GM21390 (cell line): ENCODE results near the gene IHH.

ENCODE experiments used
- ATAC-seq: cut with Tn5 transposase; IDR thresholded peaks from one replicate; pipeline ENCODE4 v1.9.1; 2021; ENCODE audit not compliant: unreplicated experiment

The IHH gene

DNA sequence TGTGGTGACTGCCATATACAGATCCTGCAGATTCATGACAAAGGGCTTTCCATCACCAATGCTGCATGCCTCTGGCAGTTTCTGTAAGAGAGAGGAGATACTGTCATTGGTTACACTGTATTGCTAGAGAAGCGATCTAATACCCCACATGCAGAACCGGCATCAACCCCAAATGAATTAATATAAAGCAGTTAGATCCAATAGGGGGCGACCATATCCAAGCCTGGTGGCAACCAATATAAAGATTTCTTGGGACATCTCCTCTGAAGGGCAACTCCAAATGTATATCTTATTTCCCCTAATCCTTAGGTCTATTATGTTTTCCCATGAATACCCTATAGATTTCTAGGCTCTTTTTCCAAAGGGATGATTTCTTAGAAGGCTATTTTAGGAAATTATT, 17.4 kb upstream of the IHH start:
- no peak for ATAC-seq

DNA sequence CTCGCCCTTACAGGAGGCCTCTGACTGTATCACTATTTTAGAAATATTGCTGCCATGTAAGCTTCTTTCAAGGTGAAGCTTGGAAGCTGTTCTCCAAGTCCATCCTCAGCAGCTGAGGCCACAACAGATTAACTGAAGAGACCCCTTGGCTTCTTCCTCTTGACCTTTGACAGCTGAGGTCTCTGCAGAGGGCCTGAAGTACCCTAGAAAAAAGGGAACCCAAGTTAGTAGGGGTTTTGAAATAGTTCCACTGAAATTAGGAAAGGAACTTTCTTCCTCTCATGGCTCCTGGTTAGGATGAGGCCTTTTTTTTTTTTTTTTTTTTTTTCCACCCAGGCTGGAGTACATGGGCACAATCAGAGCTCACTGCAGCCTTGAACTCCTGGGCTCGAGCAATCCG, 15.5 kb upstream of the IHH start:
- no peak for ATAC-seq

DNA sequence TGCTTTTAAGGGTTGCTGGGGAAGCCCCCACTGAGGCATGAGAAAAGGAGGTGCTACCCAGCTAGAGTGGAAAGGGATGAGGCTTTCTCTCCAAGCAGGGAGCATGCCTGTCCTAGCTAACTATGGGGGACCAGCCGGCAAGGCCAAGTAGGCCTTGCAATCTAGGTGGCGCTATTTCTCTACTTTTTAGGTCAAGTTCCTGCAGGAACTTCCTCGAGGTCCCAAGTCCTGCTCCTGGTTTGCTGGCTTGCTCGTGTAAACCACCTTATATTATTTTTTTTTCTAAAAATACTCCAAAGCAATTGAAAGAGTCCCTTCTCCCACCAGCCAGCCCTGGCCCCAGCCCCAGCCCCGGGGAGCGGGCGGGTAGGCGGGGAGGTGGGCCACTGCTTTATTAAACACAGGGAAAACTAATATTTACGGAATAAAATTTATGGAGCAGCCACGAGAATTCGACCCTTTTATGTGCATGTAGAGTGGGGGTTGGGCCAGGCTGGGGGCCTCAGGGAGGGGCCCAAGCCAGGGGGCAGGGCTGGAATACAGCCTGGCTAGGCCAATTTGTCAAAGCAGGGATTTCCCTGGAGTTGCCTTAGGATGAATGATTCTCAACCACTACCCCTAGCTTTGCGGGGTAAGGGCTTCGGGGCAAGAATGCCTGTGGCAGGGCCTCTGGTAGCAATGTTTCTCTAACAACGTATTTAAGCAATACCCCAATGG, 12.8 kb upstream of the IHH start:
- ATAC-seq, result no peak

DNA sequence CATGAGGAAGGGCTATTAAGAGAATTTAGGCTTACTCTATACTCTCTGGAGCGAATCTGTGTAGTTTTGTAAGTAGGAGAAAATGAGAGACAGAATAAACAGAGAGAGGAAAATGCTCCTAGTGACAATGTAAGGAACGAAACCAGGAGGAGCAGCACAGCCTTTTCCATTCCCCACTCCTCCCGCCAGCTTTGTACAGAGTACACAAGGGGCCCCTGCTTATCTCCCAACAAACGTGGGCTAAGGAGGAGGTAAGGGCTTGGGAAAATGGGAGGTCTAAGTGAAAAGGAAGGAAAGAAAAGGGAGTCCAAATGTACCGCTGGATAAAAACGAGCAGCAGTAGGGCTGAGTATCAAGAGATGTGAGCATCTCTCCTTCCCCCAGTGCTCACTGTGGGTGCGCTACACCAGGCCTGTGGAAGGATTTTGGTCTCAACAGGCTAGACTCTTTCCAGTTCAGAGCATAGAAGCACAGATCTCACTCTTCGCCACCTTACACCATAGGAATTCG, 12.1 kb upstream of the IHH start:
- ATAC-seq, result no peak

DNA sequence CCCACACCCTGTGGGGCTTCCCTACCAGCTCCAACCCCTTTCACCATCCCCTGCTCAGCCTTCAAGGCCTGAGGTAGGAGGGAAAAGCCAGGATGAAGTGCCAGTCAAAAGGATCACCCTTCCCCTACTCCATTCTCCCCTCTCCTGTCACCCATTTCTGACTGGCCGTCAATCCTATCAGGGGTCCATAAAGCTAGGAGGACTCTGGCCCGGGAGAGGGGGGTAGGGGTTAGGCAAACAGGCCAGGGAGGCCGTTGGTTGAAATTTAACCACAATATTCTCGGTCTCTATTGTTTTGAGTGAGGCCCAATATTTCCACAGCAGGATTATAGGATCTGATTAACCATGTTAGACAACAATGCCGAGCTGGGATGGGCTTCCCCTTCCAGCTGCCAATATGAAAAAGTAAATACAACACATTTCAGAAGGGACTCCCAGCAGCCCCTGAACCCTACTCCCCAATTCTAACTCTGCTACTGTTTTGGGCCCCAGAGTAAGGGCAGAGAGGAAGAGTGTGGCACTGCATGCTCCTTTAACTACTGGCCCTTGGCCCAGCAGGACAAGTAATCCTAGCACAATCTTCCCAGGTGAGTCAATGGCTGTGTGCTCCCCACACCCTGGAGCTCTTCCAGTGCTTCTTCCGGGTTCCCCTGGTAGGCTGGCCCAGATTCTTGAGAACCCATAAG, 10.6 kb upstream of the IHH start:
- ATAC-seq, result no peak

DNA sequence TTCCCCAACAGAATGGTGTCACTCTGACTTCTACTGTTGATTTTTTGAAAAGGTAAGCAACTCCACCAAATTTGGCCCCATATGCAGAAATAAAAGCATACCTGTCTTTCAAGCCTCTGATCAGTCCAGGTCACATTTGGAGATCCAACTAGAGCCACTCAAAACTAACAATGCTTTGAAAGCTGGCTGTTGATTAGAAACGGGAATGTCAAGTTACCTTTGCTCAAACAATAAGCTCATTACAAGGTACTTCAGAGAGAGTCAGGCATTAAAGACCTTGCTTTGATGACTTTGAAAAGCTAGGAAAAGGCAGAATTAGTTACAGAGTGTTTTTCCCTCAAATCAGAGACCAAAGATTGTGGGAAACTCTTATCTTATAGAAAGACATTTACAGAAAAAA, 4.8 kb upstream of the IHH start:
- no peak for ATAC-seq

DNA sequence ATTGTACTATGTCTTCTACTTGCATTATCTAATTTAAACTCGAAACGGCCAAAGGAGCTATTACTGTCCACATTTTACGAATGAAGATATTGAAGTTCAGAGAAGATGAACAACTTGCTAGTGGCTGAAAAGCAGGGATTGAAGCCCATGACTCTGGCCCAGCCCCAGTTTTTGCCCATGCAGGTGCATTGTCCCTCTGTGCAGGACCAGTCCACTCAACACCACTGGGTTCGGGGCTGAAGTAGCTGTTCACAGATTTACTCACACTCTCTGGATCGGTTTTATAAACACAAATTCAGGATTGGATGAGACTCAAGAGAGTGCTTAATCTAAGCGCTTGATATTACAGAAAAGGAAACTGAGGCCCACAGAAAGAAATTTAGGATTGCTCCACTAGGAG, 1.4 kb upstream of the IHH start:
- no peak for ATAC-seq

DNA sequence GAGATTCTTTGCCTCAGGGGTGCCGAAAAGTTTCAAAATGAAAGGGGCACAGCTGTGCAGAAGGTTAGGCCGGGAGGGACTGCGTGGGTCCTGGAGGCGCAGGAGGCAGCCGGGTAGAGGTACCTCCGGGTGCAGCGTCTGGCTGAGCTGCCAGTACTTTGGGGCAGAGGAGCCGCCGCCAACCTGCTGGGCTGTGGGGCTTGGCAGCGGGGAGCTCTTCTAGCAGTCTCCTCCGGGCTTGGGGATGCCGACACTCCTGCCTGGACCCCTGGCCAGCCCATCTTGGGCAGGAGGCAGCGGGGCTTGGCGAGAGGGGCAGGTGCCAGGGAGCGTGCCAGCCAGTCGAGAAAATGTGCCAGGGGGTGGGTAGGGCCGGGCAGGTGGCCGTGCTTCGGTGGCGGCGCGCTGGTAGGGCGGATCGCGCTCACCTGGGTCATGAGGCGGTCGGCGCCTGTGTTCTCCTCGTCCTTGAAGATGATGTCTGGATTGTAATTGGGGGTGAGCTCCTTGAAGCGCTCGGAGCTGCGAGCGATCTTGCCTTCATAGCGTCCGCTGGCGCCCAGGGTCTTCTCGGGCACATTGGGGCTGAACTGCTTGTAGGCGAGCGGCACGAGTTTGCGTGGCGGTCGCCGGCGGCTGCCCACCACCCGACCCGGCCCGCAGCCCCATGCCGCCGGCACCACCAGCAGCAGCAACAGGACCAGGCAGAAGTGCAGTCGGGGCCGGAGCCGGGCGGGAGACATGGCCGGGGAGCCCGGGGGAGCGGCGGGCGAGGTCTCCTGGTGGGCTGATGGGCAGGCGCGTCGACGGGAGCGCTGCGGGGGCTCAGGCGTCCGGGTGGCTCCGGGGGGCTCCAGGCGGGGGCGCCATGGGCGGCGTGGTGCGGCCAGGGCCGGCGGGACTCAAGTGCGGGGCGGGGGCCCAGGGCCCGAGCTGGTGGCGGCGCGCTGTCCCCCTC, 717 bp downstream of the IHH start:
- no peak for ATAC-seq

DNA sequence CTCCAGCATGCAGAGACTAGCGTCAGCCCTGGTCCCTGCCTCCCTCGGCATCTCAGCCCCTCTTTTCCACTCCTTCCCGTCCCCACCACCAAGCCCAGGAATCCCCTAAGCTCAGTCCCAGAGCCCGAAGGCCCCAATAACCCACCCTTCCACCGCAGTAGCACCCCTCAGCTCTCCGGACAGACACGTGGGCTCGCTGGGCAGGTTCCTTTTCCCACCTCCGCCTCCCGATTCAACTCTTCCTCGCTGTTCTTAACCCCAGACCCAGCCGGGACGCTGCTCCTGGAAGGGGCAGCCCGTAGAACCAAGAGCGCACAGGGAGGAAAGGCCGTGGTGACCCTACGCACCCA, 1.4 kb downstream of the IHH start:
- ATAC-seq, result no peak

DNA sequence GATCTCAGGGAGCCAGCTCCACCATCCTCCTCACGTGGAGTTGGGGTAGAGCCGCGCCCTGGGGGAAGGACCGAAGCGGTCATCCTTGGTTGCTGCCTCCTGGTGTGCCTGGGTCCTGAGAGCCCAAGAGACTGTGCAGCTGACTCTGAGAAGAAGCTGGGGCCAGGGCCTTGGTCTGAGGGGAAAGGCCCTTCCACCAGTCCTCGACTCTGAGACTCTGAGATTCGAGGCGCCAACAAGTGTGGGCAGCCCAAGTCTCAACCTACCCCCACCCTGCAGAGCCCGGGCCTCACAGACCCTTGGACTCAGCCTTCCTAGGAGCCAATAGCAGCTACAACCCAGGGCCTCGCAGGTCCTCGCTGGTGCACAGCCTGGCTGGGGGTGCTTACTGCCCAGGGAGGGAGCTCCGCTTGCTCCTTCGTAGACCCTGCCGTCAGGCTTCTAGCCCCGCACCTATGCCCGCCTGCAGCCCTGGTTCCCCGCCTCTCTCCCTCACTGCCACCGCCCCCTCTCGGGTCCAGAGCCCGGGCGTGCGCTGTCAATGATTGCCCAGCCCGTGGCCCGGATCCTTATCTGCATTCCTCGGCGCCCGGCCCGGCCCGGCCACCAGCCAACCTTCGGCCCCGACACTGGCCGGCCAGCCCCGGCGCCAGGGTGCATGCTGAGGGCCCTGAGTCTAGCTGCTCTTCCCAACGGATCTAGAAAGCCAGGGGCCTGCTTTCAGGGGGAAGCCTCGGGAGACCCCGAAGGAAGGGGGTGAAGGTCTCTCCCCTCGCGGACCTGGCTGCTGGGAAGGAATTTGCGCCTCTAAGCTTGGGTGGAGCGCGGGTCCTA, 2.0 kb downstream of the IHH start:
- ATAC-seq, result no peak

DNA sequence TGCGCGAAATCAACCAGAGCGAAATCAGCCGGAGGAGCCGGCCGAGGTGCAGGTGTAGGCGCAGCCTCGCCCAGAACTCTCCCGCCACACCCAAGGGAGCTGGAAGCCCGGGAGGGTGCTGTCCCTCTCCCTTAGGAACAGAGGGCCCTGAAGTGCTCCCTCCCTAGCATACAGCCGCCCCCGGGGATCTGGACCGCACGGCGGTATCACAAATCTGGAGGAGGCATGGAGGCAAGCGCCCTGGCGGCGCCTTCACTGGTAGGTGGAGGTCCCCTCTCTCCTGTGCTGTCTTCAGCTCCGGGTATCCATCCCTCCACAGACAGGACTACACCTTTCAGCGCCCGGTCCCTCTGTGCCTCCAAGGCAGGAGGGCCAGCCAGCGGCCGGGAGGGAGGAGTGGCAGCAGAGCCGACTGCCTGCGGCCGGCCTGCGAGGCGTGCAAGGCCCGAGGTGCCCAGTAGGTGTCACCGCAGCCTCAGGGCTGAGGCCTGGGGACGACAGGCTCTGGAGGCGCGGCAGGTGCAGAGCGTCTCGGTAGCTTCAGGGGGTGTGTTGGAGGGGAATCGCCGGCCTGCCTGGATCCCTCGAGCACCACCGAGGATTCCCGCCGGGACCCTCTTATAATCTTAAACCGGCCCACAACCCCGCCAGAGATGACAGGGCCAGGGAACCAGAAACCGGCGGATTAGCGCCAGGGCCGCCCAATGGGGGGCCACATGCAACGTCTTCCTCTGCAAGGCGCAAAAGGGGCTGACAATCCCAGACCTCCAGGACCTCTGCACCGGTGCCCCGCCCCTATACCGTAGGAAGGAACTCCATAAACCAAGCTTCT, 2.8 kb downstream of the IHH start:
- peak; percentile 90 for ATAC-seq

DNA sequence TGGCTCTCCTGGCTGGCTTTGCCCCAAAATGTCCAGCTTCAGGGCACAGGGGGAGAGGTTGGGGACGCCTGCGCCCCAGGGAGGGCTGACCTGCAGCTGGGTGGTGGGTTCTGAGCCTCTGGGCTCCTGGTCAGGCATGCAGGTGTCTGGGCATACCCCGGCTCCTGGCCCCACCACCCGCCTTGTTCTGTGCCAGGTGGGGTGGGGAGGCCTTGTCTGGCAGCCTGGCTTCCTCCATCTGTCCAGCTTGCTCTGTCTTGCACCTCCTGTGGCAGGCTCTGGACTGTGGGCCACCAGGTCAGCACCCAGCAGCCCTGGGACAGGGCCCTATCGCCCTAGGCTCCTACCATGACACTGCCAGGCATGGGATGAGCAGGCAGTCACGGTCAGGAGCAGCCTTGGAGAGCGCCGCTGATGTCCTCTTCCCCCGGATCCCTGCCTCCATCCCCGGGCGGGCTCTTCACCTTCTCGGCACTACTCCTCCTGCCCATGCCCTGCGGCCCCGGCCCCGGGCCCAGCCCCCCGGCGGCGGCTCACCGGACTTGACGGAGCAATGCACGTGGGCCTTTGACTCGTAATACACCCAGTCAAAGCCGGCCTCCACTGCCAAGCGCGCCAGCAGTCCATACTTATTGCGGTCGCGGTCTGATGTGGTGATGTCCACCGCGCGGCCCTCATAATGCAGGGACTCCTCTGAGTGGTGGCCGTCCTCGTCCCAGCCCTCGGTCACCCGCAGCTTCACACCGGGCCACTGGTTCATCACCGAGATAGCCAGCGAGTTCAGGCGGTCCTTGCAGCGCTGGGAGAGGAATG, 3.6 kb downstream of the IHH start:
- no peak for ATAC-seq

DNA sequence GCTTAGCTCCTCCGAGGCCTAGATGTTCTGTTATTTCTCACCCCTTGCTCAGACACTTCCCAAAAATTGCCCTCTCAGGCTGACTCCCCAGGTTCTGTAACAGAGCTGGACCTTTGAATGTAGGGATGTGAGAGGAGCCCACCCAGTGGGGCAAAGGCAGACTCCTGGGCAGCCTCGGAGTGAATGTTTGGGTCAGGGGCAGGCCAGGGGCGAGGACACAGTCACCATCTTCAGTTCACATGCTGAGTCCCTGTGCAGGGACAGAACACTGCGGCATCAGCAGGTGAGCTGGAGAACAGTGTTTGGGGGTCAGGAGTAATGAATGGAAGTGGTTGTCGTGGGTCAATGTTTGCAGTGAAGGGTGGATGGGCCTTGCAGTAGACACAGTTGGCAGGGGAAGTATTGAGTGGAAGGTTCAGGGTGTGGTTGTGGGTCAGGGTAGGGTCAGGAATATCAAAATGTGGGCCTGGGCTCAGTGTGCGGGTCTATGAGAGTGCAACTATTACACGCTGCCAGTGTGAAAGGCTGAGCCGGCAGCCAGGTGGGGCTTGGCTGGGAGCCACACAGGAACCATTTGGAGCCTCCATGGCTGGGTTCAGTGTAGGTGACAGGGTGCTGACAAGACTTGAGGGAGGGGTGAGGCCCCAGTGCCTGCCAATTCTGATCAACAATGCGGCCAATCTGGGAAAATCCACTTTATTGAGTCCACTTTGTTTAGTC, 4.4 kb downstream of the IHH start:
- no peak for ATAC-seq

DNA sequence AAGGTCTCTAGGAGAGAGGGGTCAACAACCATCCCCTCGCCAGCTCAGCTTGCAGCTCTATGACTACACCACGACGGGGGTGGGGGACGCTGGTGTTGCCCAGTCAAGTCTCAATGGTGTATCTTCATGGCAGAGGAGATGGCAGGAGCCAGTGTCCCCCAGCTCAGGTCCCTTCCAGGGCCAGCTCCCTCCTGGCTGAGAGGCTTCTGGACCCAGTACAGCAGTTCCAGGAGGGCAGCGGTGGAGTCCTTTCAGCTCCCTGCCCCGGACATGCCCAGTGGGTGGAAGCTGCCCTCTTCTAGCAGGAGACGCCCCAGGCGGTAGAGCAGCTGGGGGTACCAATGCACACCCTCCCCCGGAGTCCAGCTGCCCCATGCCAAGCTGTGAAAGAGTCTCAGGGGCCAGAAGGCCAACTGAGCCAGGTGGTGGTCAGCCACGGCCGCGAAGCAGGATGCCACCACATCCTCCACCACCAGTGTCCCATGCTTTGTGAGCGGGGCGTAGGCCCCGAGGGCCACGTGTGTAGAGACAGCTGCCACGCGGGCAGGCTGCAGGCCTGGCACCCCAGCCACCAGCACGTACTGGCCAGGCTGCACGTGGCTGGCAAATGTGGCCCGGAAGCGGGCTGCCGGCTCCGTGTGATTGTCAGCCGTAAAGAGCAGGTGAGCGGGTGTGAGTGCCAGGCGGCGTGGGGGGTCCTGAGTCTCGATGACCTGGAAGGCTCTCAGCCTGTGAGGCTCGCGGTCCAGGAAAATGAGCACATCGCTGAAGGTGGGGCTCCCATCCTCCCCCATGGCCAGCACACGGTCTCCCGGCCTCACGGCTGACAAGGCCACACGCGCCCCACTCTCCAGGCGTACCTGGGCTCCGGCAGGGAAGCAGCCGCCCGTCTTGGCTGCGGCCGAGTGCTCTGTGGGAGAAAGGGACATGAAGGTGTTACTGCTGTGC, 5.5 kb downstream of the IHH start:
- no peak for ATAC-seq

DNA sequence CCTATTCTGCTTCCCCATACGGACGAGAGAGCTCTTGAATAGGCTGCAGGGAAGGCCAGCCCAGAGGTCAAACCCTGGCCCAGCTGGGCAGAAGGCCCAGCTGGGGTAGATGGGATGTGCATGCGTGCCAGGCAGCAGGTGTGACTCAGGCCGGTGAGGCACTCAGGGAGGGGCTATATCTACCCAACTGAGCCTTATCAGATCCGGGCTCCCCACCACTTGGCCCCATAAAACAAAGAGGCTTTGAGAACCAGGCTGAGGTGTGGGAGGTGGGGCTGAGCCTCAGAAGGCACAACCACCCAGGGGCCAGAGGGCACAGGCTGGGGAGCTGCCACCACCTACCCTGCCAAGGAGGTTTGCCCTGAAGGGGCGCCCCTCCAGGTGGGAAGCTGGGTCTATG, 11.4 kb downstream of the IHH start:
- no peak for ATAC-seq

DNA sequence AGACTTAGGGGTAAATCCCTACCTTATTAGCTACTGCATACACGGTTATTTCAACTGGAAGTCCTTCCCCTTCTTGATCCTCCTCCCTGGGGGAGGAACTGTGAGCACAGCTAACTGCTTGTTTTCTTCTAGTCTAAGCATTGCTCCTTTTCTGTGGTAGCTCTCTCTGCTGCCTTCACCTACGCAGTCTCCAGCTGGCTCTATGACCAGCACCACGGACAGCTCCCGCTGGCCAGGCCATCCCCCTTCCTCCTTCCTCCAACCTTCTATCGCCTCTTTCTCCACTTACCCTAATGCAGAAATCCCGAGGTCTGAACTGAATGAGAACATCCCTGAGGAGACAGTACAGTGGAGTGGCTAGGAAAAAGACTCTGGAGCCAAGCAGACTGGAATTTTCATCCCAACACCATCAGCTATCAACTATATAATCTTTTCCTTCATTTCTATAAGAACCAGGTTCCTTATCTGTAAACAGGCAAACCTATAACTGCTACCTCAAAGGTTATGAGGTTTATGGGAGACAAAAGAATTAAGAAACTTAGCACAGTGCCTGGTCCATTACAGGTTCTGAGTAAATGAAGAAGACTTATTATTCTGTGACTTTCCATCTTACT, 14.7 kb downstream of the IHH start:
- ATAC-seq, result no peak

DNA sequence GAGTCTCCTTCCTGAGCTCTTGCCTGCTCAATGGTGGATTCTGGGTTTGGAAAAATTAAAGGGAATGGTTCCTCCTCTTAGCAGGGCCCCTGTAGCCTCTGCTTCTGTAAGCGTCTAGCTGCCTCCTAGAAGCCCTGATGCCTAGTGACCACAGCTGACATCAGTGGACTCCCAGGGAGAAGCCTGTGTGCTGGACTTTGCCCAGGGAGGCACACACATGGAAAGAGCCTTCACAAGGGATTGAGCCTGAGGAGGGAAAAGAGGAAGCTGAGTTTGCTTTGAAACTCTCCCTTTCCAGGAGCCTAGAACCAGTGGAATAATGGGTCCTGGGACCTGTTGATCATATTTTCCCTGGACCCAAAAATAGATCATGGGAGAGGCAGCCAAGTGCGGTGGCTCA, 18.0 kb downstream of the IHH start:
- ATAC-seq, result no peak
